Smooth muscle cell (in vitro differentiated cells): ENCODE data around the gene KLHL18. TPM values are rescaled to one million over a fixed set of nuclear protein-coding genes. Genes with fewer than 3 reads are reported as not detected.

Source experiments
- DNase-seq: peaks from one replicate; lab custom pipeline; 2025; ENCODE audit not compliant: unreplicated experiment; lab: John Stamatoyannopoulos, UW
- H2AFZ ChIP-seq: fragments of 200-600 bp; sonication (generic); 2 replicates; pipeline ENCODE4 v1.6.0; 2016; ENCODE audit warnings: antibody characterized with exemption, low read depth, mild to moderate bottlenecking
- H3F3A ChIP-seq: fragments of 200-600 bp; sonication (generic); 2 replicates; pipeline ENCODE4 v1.6.0; 2017; ENCODE audit warnings: antibody characterized with exemption, low read depth
- H3K27ac ChIP-seq: fragments of 200-600 bp; sonication (generic); 2 replicates; pipeline ENCODE4 v1.5.1; 2016; ENCODE audit warnings: low read depth, mild to moderate bottlenecking
- H3K27me3 ChIP-seq: fragments of 200-600 bp; sonication (generic); 2 replicates; pipeline ENCODE4 v1.6.1; 2016; ENCODE audit warnings: low read depth, mild to moderate bottlenecking
- H3K36me3 ChIP-seq: fragments of 200-600 bp; sonication (generic); 2 replicates; pipeline ENCODE4 v1.5.1; 2016; ENCODE audit warnings: low read depth
- H3K4me1 ChIP-seq: fragments of 200-600 bp; sonication (generic); 2 replicates; pipeline ENCODE4 v1.5.1; 2016; ENCODE audit warnings: low read depth
- H3K4me2 ChIP-seq: fragments of 200-600 bp; sonication (generic); 2 replicates; pipeline ENCODE4 v1.6.0; 2016; ENCODE audit warnings: mild to moderate bottlenecking
- H3K4me3 ChIP-seq: fragments of 200-600 bp; sonication (generic); 2 replicates; pipeline ENCODE4 v1.5.1; 2016; ENCODE audit warnings: mild to moderate bottlenecking
- H3K79me2 ChIP-seq: fragments of 200-600 bp; sonication (generic); 2 replicates; pipeline ENCODE4 v1.6.0; 2016; ENCODE audit warnings: low read depth, mild to moderate bottlenecking
- H3K9ac ChIP-seq: fragments of 200-600 bp; sonication (generic); 2 replicates; pipeline ENCODE4 v1.6.0; 2016; ENCODE audit warnings: low read depth
- H3K9me3 ChIP-seq: fragments of 200-600 bp; sonication (generic); replicated peaks from 2 replicates; pipeline ENCODE4 v1.5.1; 2016; ENCODE audit warnings: low read depth
- H4K20me1 ChIP-seq: fragments of 200-600 bp; sonication (generic); 2 replicates; pipeline ENCODE4 v1.6.0; 2016; ENCODE audit warnings: low read depth
- WGBS: methylation state at CpG from one replicate; pipeline ENCODE4 v1.1.7; 2016; ENCODE audit warnings: low lambda C conversion rate; 5-methylcytosine and 5-hydroxymethylcytosine counted together
- polyA plus RNA-seq: library from polyadenylated mRNA; unstranded; fragments of >200 nt; fragmentation: Nextera tagmentation; extraction: Ambion mirVana; gene quantifications from 2 replicates; pipeline ENCODE4 v1.2.1, GENCODE V29; 2016
- total RNA-seq: library from RNA; depleted of rRNA; stranded (reverse); fragments of >200 nt; gene quantifications from 2 replicates; pipeline ENCODE4 v1.2.3, GENCODE V29; 2014
- TF ChIP-seq, protein P1 (sequence below): fragments of 200-600 bp; sonication (generic); IDR thresholded peaks from 2 replicates; pipeline ENCODE4 v1.5.1; 2017; ENCODE audit warnings: borderline replicate concordance, mild to moderate bottlenecking, antibody characterized with exemption; ENCODE audit not compliant: insufficient read depth, poor library complexity, severe bottlenecking

Gene KLHL18
- total and polyA plus RNA-seq, 2 experiments from 2014 or later, result 17.6 to 17.8 TPM

DNA sequence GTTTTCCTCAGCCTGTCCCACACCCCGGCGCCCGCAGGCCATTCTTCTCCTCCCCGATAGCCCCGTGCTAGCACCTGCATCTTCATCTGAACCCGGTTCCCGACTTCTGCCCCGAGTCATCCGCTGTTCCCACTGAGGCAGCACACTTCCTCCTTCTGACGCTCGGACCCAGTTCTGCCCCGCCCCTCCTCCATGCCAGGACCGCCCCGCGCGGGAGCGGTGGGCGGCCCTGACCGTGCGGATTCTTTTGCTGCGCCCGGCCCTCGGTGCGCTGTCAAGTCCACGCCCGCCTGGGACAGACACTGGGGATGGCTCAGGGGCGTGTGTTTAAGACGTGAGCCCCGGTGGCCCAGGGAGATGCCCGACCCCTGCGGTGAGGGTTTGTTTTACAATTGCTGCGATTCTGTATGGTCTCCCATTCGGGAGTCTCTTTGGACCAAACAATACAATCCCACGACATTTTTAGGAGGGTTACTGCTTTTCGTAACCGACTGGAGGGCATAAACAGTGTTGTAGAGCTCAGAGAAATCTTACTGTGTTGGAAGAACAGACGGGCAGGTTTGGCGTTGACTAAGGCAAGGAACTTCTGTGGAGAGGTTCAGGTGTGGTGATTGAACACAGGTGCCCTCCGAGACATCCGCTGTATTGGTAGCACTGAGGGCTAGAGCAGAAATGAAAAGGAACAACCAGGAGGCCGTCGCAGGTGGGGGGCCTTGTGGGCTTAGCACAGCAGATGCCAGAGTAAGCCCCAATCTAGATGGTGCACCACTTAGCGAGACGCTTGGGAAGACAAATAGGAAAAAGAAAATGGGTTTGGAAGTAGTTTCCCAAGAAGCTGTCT, 98.8 kb downstream of the KLHL18 start:
- Histone ChIP-seq H3K36me3 (no peaks in the 10 kb centered on the region), H3K9ac (peak overlapping the region; percentile 78), H3K27me3 (no peaks in the 10 kb centered on the region), H3K4me3 (peak overlapping the region; percentile 72), H3K4me2 (peak overlapping the region; percentile 96), H3K27ac (peak overlapping the region; percentile 95), H3K4me1 (peaks cover 18% of the 10 kb centered on the region), H2AFZ (peak overlapping the region; percentile 50), H3F3A (peaks cover 5% of the 10 kb centered on the region), H3K79me2 (peaks cover 65% of the 10 kb centered on the region), H4K20me1 (peaks cover 46% of the 10 kb centered on the region), H3K9me3 (no peaks in the 10 kb centered on the region)
- 8% methylated on average over 44 of the region's 44 CpGs for WGBS
- DNase-seq, result peak; percentile 80
- TF ChIP-seq, protein P1, sequence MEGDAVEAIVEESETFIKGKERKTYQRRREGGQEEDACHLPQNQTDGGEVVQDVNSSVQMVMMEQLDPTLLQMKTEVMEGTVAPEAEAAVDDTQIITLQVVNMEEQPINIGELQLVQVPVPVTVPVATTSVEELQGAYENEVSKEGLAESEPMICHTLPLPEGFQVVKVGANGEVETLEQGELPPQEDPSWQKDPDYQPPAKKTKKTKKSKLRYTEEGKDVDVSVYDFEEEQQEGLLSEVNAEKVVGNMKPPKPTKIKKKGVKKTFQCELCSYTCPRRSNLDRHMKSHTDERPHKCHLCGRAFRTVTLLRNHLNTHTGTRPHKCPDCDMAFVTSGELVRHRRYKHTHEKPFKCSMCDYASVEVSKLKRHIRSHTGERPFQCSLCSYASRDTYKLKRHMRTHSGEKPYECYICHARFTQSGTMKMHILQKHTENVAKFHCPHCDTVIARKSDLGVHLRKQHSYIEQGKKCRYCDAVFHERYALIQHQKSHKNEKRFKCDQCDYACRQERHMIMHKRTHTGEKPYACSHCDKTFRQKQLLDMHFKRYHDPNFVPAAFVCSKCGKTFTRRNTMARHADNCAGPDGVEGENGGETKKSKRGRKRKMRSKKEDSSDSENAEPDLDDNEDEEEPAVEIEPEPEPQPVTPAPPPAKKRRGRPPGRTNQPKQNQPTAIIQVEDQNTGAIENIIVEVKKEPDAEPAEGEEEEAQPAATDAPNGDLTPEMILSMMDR, result no peak

- no peak for DNase-seq
- no peaks in the 10 kb centered on the region for H3K9me3 ChIP-seq
- H3F3A ChIP-seq, result no peaks in the 10 kb centered on the region
- H3K4me3 ChIP-seq, result no peak overlapping the region
- H3K36me3 ChIP-seq, result no peaks in the 10 kb centered on the region
- H3K79me2 ChIP-seq, result peaks cover 84% of the 10 kb centered on the region
- H3K4me1 ChIP-seq, result peaks cover 13% of the 10 kb centered on the region
- no peaks in the 10 kb centered on the region for H3K27me3 ChIP-seq
- TF ChIP-seq, protein P1, result no peak
- H2AFZ ChIP-seq, result no peak overlapping the region
- no peak overlapping the region for H3K27ac ChIP-seq
- H3K9ac ChIP-seq, result no peak overlapping the region
- H3K4me2 ChIP-seq, result no peak overlapping the region
- WGBS, result 88% methylated on average over 4 of the region's 4 CpGs
- H4K20me1 ChIP-seq, result peaks cover 75% of the 10 kb centered on the region
Measured at GRCh38 chr3:47384425-47384824, 101.7 kb downstream of the KLHL18 start.

GRCh38 chr3:47385007-47385406, 102.3 kb downstream of the KLHL18 start:
- WGBS, result 82% methylated on average over 4 of the region's 4 CpGs
- H3K4me1 ChIP-seq, result peaks cover 7% of the 10 kb centered on the region
- peaks cover 84% of the 10 kb centered on the region for H3K79me2 ChIP-seq
- no peaks in the 10 kb centered on the region for H3K27me3 ChIP-seq
- no peak overlapping the region for H2AFZ ChIP-seq
- peaks cover 80% of the 10 kb centered on the region for H4K20me1 ChIP-seq
- no peaks in the 10 kb centered on the region for H3K36me3 ChIP-seq
- H3K4me3 ChIP-seq, result no peak overlapping the region
- no peaks in the 10 kb centered on the region for H3K9me3 ChIP-seq
- DNase-seq, result no peak
- no peak overlapping the region for H3K4me2 ChIP-seq
- H3F3A ChIP-seq, result no peaks in the 10 kb centered on the region
- peak overlapping the region; percentile 44 for H3K27ac ChIP-seq
- TF ChIP-seq, protein P1, result no peak
- no peak overlapping the region for H3K9ac ChIP-seq
